Ammon's horn (tissue), 1 donor: ENCODE data around the gene FOXK1.

Experiments used
- DNase-seq: peaks from one replicate; pipeline ENCODE4 v3.0.0-alpha.2; 2016; ENCODE audit warnings: low spot score

Gene FOXK1

DNA sequence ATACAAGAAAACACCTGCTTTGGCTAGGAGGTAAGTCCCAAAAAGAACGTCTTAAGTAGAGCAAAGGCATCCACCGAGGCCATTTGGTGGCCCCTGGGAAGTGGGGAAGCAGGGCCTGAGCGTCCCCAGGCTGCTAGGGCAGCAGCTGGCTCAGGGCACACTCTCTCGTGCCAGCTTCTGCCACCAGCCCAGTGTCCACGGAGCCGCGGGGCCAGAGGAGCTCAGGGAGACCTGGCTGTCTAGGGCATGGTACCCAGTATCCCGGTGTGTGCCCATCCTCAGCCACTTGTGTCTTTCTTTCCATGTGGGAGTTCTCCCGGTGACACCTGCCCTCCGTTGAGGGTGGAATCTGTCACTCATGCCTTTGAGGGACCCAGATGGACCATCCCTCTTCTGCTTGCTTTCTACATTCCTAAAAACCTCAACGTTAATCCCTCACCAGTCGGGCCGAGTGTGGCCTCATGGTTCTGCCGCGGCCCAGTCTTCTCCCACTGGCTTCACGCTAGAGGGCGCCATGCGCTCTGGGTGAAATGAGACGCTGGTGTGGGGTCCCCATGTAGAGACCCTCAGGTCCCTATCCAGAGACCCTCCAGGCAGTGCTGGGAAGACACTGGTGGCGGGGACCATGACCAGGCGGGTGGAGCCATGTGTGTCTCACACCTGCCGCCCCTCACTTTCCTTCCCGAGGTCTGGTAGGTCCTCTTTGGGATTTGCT lies 83.8 kb downstream of the FOXK1 start:
- no peak for DNase-seq

DNA sequence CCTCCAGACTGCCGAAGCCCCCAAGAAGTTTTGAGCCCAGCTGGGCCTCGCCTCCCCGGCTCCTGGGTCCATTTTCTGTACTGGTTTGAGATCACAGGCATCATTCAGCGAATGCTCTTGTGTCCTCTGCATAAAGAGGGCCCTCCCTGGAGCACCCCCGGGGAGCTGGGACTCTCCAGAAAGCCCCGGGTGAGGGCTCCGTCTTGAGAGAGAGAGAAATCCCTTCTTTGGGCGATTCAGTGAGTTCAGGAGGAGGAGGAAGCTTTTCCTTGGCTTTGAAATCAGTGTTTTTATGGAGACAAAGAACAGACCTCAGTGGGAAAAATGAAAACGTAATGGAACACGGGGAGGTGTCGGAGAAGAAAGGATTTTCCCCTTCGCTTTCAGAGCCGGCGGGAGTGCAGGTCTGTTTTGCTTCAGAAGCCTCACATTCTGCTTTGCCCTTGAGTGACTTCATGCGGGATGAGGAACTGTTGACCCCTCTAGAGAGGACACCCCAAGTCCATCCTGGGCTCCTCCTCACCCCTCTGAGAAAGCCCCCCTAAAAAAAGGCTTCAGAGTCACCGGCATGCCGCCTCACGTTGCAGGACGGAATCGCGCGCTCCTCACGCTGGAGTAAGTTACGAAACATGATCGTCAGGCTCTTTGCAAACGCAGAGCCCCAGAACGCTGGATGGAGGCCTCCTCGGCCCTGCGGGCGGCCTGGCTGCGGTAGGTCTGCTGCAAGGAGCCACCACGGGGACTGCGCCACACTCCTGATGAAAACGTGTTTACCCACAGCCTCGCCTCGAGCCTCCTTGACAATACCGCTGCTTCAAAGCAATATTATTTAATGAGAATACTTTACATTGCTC lies 84.8 kb downstream of the FOXK1 start:
- DNase-seq: no peak

GRCh38 chr7:4768597-4769569 lies 86.8 kb downstream of the FOXK1 start:
- DNase-seq: no peak

DNA sequence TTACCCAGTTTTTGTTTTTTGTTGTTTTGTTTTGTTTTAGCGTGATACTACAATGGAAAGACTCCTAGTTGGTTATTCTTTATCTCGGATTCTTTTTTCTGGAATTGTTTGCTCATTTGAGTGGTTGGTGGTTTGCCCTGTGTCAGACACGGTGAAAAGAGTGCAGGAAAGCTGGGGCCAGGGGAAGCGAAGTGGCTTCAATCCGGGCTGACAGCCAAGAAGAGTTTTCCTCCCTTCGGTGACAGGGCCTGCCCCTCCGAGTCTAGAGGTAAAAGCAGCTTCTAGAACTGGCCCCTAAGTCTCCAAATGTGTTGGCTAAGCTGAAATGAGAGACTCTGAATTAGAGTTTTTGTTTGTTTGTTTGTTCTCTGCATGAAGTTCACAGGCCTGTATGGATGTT lies 87.7 kb downstream of the FOXK1 start:
- DNase-seq: no peak

GRCh38 chr7:4770886-4771285 lies 88.8 kb downstream of the FOXK1 start:
- no peak for DNase-seq

GRCh38 chr7:4771737-4772136 lies 89.6 kb downstream of the FOXK1 start:
- DNase-seq: no peak

DNA sequence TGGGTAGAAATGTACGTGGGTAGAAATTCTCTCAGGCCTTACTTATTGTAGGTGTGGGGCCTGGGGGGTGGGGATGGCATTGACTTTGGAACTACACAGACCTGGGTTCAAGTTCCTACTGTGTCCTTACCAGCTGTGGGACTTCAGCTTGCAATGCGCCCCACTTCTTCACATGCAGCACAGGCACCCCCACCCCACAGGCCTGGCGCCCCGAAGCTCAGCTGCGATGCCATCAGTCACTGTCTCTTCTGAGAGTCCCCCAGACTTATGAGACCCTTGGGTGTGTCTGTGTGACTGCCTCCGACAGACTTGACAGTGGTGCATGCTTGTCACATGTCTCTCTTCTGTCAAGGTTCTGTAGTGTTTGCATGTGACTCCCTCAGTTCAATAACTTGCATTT lies 90.2 kb downstream of the FOXK1 start:
- DNase-seq: no peak

GRCh38 chr7:4774007-4774406 lies 91.9 kb downstream of the FOXK1 start:
- no peak for DNase-seq

DNA sequence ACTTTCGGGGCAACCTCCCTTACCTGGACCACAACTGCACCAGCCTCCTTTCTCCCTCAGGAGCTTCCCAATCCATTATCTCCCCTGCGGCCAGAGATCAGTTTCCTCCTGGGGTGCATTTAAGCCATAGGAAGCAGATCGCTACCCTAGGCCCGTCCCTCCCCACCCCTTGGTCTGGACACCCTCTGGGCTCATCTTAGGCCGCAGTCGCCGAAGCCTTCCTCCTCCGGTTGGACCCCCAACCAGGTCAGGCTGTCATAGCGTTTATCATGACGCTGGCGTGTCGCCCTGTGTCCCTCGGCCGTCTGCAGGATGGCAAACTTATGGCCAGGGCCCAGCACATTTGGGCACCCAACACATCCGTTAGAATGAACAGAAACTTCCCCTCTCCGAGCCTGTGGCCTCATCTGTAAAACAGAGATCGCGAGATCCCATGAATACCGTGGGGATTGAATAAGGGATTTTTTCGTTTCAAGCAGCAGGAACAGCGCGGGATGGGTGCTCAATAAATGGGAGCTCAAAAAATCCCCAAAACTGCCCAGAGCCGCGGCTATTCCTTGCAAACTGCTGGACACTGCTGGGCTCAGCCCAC lies 92.7 kb downstream of the FOXK1 start:
- DNase-seq: no peak

DNA sequence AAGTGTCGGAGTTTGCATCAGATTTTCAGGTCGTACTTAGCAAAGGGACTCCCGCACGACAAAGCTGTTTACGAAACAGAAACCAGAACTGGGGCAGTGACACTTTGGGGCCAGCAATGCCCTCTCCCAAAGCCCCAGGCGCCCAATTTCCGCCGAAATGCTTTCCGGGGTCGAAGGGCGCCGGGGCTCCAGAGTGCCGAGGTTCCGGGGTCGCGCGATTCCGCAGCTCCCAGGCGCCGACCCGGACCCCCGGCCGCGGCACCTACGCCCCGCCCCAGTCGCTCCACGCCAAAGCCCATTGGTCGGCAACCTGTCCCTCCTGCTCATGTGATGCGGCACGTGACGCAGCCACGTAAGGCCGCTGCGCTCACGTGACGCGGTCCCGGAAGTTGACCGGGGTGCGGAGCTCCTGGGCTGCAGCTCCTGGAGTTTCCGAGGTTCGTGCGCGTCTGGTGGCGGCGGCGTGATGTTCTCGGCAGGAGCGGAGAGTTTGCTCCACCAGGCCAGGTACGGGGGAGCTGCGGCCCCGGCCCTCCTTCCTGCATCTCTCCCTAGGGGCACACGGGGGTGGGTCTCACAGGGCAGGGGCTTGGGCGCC lies 93.3 kb downstream of the FOXK1 start, which contains the start of gene AP5Z1:
AP5Z1 (plus strand) TSS at position 374 of the 598 bp plus-strand sequence; CDS start at position 467, 93 bp downstream.
- peak; percentile 99 for DNase-seq

DNA sequence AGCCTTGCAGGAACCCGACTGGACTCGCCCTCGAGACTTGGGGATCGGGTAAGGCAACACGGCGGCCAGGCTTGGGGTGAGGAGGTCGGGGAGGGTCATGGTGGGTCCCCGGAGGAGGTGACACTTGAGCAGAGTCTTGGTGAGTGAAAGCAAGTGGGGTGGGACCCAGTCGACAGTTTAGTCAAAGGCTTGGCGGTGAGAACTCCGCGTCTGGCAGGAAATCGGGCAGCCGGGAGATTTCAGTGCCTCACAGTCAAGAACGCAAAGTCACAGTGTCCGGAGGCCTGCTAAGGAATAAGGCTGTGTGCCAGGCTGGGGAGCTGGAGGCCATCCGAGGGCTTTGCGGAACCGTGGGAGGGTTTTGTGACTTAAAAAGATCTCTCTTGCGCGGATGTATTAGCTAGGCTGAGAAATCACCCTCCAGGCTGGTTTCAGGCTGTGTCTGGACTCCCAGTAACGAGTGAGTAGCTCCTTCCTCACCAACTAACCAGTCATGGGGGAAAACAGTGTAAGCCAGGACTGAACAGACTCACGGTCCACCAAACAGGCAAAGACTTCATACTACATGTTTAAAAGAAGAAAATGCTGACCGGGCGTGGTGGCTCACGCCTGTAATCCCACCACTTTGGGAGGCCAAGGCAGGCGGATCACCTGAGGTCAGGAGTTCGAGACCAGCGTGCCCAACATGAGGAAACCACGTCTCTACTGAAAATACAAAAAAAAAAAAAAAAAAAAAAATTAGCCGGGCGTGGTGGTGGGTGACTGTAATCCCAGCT lies 93.9 kb downstream of the FOXK1 start:
- DNase-seq: no peak

DNA sequence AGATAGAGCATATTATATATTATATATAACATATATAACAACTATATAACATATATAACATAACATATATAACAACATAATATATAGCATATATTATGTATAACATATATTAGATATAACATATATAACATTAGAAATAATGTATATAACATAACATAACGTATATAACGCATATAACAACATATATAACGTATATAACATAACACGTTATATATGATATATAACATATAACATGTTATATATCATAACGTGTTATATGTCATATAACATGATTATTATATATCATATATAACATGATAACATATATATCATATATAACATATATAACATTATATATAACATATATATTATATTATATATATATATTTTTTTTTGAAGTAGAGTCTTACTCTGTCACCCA lies 97.0 kb downstream of the FOXK1 start:
- DNase-seq: no peak

DNA sequence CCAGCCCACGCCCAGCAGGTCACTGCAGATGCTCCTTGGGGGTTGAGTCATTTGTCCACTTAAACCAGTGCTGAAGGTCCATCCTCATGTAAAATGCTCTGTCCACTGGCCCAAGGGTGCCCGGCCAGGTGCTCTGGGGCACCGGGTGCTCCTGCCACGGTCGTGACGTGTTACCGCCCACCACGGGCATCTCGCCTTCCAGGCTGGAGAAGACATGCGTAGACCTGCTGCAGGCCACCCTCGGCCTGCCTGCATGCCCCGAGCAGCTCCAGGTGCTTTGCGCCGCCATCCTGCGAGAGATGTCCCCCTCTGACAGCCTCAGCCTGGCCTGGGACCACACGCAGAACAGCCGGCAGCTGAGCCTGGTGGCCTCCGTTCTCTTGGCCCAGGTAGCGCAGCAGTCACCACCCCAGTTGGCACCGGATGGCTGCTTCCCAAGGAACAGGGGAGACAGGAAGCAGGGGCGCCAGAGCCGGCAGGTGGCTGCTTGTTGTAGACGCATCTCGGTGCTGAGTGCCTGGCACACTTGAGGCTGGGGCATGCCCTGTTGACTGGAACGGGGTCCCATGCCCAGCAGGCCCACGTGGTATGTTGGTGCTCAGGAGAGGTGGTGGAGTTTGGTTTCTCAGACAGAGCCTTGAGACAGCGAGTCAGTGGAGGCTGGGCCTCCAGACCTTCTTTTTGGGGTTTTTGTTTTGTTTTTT lies 99.4 kb downstream of the FOXK1 start:
- no peak for DNase-seq

- no peak for DNase-seq
These were observed 100.5 kb downstream of the FOXK1 start for GRCh38 chr7:4782333-4783291.

GRCh38 chr7:4783292-4783652 lies 101.2 kb downstream of the FOXK1 start:
- DNase-seq: no peak

DNA sequence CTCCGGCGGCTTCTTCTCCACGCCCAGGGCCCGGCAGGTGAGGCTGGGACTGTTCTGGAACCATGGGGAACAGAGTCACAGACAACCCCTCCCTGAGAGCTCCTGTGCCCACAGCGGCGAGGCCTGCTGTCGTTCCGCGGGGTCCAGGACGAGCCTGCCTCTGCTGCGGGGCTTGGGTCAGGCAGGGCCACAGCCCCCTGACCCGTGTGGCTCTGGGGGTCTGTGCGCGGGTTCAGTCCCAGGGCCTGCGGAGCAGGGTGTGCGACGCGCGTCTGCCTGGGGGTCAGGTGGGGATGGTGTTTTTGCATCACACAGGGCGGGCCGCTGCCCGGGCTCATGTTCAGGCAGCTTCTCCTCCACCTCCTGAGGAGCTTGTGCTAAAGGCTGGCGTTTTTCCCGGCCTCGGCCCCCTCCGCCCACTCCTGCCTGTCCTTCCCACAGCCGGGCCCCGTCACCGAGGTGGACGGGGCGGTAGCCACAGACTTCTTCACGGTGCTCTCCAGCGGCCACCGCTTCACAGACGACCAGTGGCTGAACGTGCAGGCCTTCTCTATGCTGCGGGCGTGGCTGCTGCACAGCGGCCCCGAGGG lies 101.8 kb downstream of the FOXK1 start:
- DNase-seq: no peak

GRCh38 chr7:4784799-4785198 lies 102.7 kb downstream of the FOXK1 start:
- DNase-seq: no peak

GRCh38 chr7:4785371-4785770 lies 103.3 kb downstream of the FOXK1 start:
- DNase-seq: no peak
